AG10803 (cell line): Measurements from ENCODE around the gene APPL2.
A peak's percentile ranks its signal among the peaks of the same experiment; 100 is the strongest.

Experiments used
- DNase-seq: peaks from one replicate; pipeline ENCODE4 v3.0.0; 2010; ENCODE audit warnings: low read depth
- H3K4me3 ChIP-seq: 2 replicates; pipeline ENCODE4 v1.5.1; 2011; ENCODE audit warnings: mild to moderate bottlenecking, low read length, control low read depth
- TF ChIP-seq, protein P1 (sequence below): conservative IDR thresholded peaks from 2 replicates; pipeline ENCODE4 v1.5.1; 2011; ENCODE audit warnings: mild to moderate bottlenecking, low read length, control low read depth, inconsistent platforms

Gene APPL2

DNA sequence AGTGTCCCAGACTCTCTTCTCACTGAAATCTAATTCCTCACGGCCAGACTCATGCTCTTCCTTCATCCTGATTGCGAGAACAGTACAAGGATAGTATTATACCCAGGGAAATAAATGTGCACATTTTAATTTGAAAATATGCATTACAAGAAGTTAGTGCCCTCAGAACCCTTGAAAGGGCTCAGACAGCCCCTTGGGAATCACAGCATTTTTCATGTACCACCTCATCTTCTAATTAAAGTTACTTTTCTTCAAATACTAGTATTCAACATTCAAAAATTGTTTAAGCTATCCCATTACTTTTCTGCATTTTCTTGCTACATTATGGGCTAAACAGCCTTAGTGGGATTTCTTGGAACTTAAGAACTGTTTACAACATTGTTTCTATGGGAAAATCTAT is 1.7 kb upstream of the APPL2 start:
- no peak for DNase-seq
- no peak overlapping the region for H3K4me3 ChIP-seq

GRCh38 chr12:105235281-105235731 is 668 bp downstream of the APPL2 start:
- H3K4me3 ChIP-seq = peak overlapping the region; percentile 86
- DNase-seq = no peak
- TF ChIP-seq, protein P1, sequence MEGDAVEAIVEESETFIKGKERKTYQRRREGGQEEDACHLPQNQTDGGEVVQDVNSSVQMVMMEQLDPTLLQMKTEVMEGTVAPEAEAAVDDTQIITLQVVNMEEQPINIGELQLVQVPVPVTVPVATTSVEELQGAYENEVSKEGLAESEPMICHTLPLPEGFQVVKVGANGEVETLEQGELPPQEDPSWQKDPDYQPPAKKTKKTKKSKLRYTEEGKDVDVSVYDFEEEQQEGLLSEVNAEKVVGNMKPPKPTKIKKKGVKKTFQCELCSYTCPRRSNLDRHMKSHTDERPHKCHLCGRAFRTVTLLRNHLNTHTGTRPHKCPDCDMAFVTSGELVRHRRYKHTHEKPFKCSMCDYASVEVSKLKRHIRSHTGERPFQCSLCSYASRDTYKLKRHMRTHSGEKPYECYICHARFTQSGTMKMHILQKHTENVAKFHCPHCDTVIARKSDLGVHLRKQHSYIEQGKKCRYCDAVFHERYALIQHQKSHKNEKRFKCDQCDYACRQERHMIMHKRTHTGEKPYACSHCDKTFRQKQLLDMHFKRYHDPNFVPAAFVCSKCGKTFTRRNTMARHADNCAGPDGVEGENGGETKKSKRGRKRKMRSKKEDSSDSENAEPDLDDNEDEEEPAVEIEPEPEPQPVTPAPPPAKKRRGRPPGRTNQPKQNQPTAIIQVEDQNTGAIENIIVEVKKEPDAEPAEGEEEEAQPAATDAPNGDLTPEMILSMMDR = no peak

More for the DNA sequence above, 1.7 kb upstream of the APPL2 start:
- TF ChIP-seq, protein P1 = no peak

- no peak for DNase-seq
- H3K4me3 ChIP-seq = peak overlapping the region; percentile 86
- TF ChIP-seq, protein P1 = no peak
Observed at GRCh38 chr12:105234197-105234596, 1.8 kb downstream of the APPL2 start.

DNA sequence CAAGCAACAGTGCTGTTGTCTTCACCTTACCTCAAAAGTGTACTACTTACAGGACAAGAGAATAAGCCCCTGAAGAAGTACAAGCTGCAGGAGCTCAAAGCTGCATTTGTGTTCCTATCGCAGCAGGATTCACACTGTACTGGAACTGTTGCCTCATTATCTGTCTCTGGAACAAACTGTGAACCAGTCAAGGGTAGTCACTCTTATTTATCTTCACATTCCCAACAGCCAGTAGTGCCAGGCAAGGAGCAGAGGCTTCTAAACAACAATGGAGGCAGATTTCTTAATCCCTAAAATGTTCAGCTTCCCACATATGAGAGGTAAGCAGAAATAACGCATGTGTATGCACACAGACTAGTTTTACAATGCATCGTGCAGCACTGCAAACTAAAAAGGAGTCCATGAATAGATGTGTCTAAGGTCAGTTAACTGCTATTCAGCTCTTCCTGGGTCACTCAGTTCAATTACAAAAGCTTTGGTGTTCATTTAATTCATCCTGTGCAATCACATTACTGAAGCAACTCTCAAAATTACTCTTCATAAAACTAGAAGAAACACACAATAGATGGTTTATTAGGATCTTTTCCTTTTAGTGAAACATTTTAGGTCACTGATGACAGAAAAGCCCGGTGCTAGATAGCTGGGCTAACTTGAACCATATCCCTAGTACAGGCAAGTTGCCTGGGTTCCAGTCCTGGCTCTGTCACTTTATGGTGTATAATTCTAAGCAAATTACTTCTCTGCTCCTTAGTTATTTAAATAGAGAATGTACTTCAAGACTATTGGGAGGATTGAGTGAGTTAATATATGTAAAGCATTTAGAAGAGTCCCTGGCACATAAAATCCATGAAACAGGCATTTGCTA is 2.7 kb downstream of the APPL2 start:
- no peak for DNase-seq
- TF ChIP-seq, protein P1 = no peak
- peak overlapping the region; percentile 86 for H3K4me3 ChIP-seq

DNA sequence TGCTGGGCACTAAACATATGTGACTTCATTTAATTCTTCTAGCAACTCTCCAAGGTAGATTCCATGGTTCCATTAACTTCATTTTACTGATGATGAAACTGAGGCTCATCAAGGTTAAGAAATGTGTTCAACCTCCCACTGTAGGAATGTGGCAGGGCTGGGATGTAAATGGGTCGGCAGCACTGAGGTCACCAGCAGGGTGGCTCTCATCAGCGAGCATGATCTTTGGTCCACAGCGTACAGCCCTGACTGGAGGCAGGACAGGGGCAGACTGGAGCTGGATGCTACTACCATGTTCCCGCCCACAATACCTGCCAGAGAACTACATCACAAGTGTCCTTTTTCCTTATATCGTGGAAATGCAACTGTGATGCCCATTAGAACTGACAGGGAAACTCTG is 4.6 kb downstream of the APPL2 start:
- TF ChIP-seq, protein P1 = peak; percentile 9; the same call in 1 of the 2 replicates
- peak; percentile 36 for DNase-seq
- peak overlapping the region; percentile 6 for H3K4me3 ChIP-seq

DNA sequence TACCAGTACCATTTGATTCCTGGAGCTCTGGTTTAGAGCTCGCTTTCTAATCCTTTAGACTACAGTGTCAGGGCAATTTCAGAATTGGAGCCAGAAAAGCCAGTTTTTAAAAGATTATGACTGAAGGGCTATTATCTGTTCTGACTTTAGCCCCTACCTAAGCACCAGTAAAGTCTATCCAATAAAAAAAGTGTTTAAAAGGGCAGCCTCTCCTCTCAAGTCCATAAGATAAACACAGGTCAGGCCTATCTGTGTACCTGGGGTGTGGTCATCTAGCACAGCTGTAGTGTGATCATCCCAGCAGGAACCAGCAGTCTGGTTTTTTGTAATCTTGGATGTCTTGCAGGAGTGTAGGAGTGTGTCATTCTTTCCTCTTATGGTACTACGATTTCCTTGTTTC is 6.6 kb downstream of the APPL2 start:
- no peak for DNase-seq
- no peak overlapping the region for H3K4me3 ChIP-seq
- TF ChIP-seq, protein P1 = no peak

- TF ChIP-seq, protein P1 = no peak
Observed at GRCh38 chr12:105228966-105229365, 7.0 kb downstream of the APPL2 start.

More at GRCh38 chr12:105228966-105229365, 7.0 kb downstream of the APPL2 start:
- H3K4me3 ChIP-seq = no peak overlapping the region
- no peak for DNase-seq
